HCT116 (cell line): ENCODE data around the gene BARX1. TPM values are rescaled to one million over a fixed set of nuclear protein-coding genes. Genes with fewer than 3 reads are reported as not detected.

Experiments used
- ATAC-seq: fragments of 200-7000 bp; cut with Tn5 transposase; 2 replicates; pipeline ENCODE4 v1.9.1; 2020; ENCODE audit warnings: mild to moderate bottlenecking, moderate library complexity
- BruUV-seq: library from RNA; stranded (reverse); fragments of 400-500 nt; replicated peaks from 2 replicates; lab custom pipeline; 2021; lab: Mats Ljungman, UMichigan
- CTCF ChIA-PET: fragments of 300-600 bp; sonication (Branson Sonifier 250); formaldehyde crosslinking; loops from one replicate; lab custom pipeline; 2021; ENCODE audit warnings: antibody characterized with exemption; lab: Charles Lee
- POLR2A ChIA-PET: fragments of 300-600, 350-600 bp; sonication (Branson Sonifier 250); formaldehyde crosslinking; loops from one replicate; lab custom pipeline; 2021; ENCODE audit warnings: antibody characterized with exemption; lab: Charles Lee
- RAD21 ChIA-PET, 2 experiments: fragments of 300-600 bp; sonication (Branson Sonifier 250); formaldehyde crosslinking; loops; one replicate each; lab custom pipeline; 2023; ENCODE audit warnings: low total read pairs in 2 of 2; ENCODE audit not compliant: uncharacterized antibody in 2 of 2, unreplicated experiment in 2 of 2, low non-redundant PET in 1 of 2; lab: Charles Lee
- DNase-seq: peaks from one replicate; pipeline ENCODE4 v3.0.0-alpha.2; 2010; ENCODE audit warnings: low read depth, low spot score
- H2AFZ ChIP-seq: fragments of 200-600 bp; shearing (Covaris generic), sonication (generic); 2 replicates; pipeline ENCODE4 v1.6.1; 2017; ENCODE audit warnings: low read depth, mixed run types, mixed read lengths, antibody characterized with exemption, low read length; ENCODE audit not compliant: poor library complexity, severe bottlenecking
- H3K27ac ChIP-seq: 2 replicates; pipeline ENCODE4 v1.5.1; 2012; ENCODE audit warnings: low read depth, low read length
- H3K27me3 ChIP-seq: fragments of 200-600 bp; sonication (generic); 2 replicates; pipeline ENCODE4 v1.6.1; 2016; ENCODE audit warnings: mixed run types, low read length, mixed read lengths; ENCODE audit not compliant: insufficient read depth
- H3K36me3 ChIP-seq, 2 experiments: fragments of 200-500 bp in 1 of 2; fragments of 200-600 bp in 1 of 2; sonication (Bioruptor generic) in 1 of 2; sonication (generic) in 1 of 2; 2 replicates each; pipeline versions ENCODE4 v1.5.1 to v1.6.1; 2014 to 2016; ENCODE audit warnings: low read length in 2 of 2, inconsistent platforms in 1 of 2, mixed read lengths in 1 of 2, mixed run types in 1 of 2; ENCODE audit not compliant: insufficient read depth in 2 of 2, control insufficient read depth in 1 of 2
- H3K4me1 ChIP-seq, 2 experiments: fragments of 200-600 bp in 1 of 2; sonication (generic) in 1 of 2; 2 replicates each; pipeline versions ENCODE4 v1.5.1 to v1.6.1; 2012 to 2017; ENCODE audit warnings: low read length in 2 of 2, inconsistent platforms in 1 of 2, mild to moderate bottlenecking in 1 of 2, mixed read lengths in 1 of 2, mixed run types in 1 of 2, moderate library complexity in 1 of 2; ENCODE audit not compliant: insufficient read depth in 2 of 2, control insufficient read depth in 1 of 2
- H3K4me2 ChIP-seq: fragments of 200-600 bp; sonication (generic); 2 replicates; pipeline ENCODE4 v1.6.1; 2017; ENCODE audit warnings: mixed run types, low read length, mixed read lengths
- H3K4me3 ChIP-seq, 2 experiments: fragments of 200-600 bp in 1 of 2; sonication (generic) in 1 of 2; replicated peaks in 1 of 2; 2 replicates each; pipeline ENCODE4 v1.5.1; 2011 to 2016; ENCODE audit warnings: low read length in 2 of 2, control low read depth in 1 of 2, low read depth in 1 of 2, mild to moderate bottlenecking in 1 of 2, mixed read lengths in 1 of 2, mixed run types in 1 of 2
- H3K79me2 ChIP-seq: fragments of 200-600 bp; sonication (generic); 2 replicates; pipeline ENCODE4 v1.6.1; 2017; ENCODE audit warnings: mild to moderate bottlenecking, mixed run types, low read length, moderate library complexity, mixed read lengths; ENCODE audit not compliant: insufficient read depth
- H3K9ac ChIP-seq: fragments of 200-600 bp; sonication (generic); 2 replicates; pipeline ENCODE4 v1.6.1; 2016; ENCODE audit warnings: low read length, mixed read lengths
- H3K9me2 ChIP-seq: fragments of 200-600 bp; sonication (generic), shearing (Covaris generic); 2 replicates; pipeline ENCODE4 v1.6.1; 2017; ENCODE audit warnings: mixed run types, mild to moderate bottlenecking, moderate library complexity; ENCODE audit not compliant: insufficient read depth
- H3K9me3 ChIP-seq, 2 experiments: fragments of 200-500 bp in 1 of 2; fragments of 200-600 bp in 1 of 2; sonication (Bioruptor generic) in 1 of 2; sonication (generic) in 1 of 2; 2 replicates each; pipeline ENCODE4 v1.6.1; 2014 to 2017; ENCODE audit warnings: low read length in 2 of 2, mixed read lengths in 2 of 2, inconsistent platforms in 1 of 2, low read depth in 1 of 2, mild to moderate bottlenecking in 1 of 2, mixed run types in 1 of 2, moderate library complexity in 1 of 2; ENCODE audit not compliant: control insufficient read depth in 1 of 2, insufficient read depth in 1 of 2
- H4K20me1 ChIP-seq: fragments of 200-600 bp; sonication (generic), shearing (Covaris generic); 2 replicates; pipeline ENCODE4 v1.6.1; 2017; ENCODE audit warnings: mixed run types, mild to moderate bottlenecking, moderate library complexity; ENCODE audit not compliant: insufficient read depth
- CEBPB ChIP-seq: IDR thresholded peaks from 2 replicates; pipeline ENCODE4 v1.6.1; 2012; ENCODE audit warnings: low read depth
- CTCF ChIP-seq, 3 experiments: fragments of 200-600 bp in 1 of 3; sonication (generic) in 1 of 3; IDR thresholded peaks in 2 of 3; conservative IDR thresholded peaks in 1 of 3; 2 replicates each; pipeline ENCODE4 v1.5.1; 2012 to 2017; ENCODE audit warnings: low read depth in 2 of 3, low read length in 2 of 3, antibody characterized with exemption in 1 of 3, borderline replicate concordance in 1 of 3, control low read depth in 1 of 3, mild to moderate bottlenecking in 1 of 3, mixed read lengths in 1 of 3, mixed run types in 1 of 3, moderate library complexity in 1 of 3; ENCODE audit not compliant: insufficient read depth in 1 of 3
- EGR1 ChIP-seq: IDR thresholded peaks from 2 replicates; pipeline ENCODE4 v1.6.1; 2012; ENCODE audit warnings: low read depth
- EZH2 ChIP-seq: fragments of 200-600 bp; sonication (generic); IDR thresholded peaks from 2 replicates; pipeline ENCODE4 v1.6.1; 2017; ENCODE audit warnings: antibody characterized with exemption, mixed run types
- FOSL1 ChIP-seq: IDR thresholded peaks from 2 replicates; pipeline ENCODE4 v1.6.1; 2012; ENCODE audit warnings: low read depth
- JUND ChIP-seq: IDR thresholded peaks from 2 replicates; pipeline ENCODE4 v1.6.1; 2012
- MAX ChIP-seq: IDR thresholded peaks from 2 replicates; pipeline ENCODE4 v1.6.1; 2012
- POLR2A ChIP-seq: IDR thresholded peaks from 2 replicates; pipeline ENCODE4 v1.7.0; 2011; ENCODE audit warnings: borderline replicate concordance; ENCODE audit not compliant: insufficient read depth, insufficient read length; ENCODE audit errors: extremely low read depth
- POLR2AphosphoS5 ChIP-seq: IDR thresholded peaks from 2 replicates; pipeline ENCODE4 v1.6.1; 2011; ENCODE audit warnings: mild to moderate bottlenecking, low read depth, low read length, moderate library complexity
- REST ChIP-seq: IDR thresholded peaks from 2 replicates; pipeline ENCODE4 v1.6.1; 2012; ENCODE audit warnings: low read depth
- SP1 ChIP-seq: IDR thresholded peaks from 2 replicates; pipeline ENCODE4 v1.6.1; 2012; ENCODE audit warnings: low read depth
- SRF ChIP-seq: IDR thresholded peaks from 2 replicates; pipeline ENCODE4 v1.6.1; 2012; ENCODE audit warnings: low read depth
- ZBTB33 ChIP-seq: IDR thresholded peaks from 2 replicates; pipeline ENCODE4 v1.6.1; 2011; ENCODE audit warnings: mild to moderate bottlenecking, low read length, moderate library complexity; ENCODE audit not compliant: insufficient replicate concordance; ENCODE audit errors: extremely low read depth
- ZFX ChIP-seq: fragments of 450-650 bp; IDR thresholded peaks from 2 replicates; pipeline ENCODE4 v1.6.1; 2017
- ZNF274 ChIP-seq: fragments of 200-500 bp; sonication (Bioruptor generic); IDR thresholded peaks from 2 replicates; pipeline ENCODE4 v1.6.1; 2014; ENCODE audit warnings: mild to moderate bottlenecking, low read depth, low read length, inconsistent platforms
- intact Hi-C: fragments of 100-400 bp; cut with micrococcal nuclease; formaldehyde crosslinking; loops from 2 replicates; pipeline ENCODE4 v1.10.0; 2022
- total RNA-seq: library from RNA; stranded (reverse); gene quantifications from one replicate; pipeline ENCODE4 v1.2.1, GENCODE V29; 2021; ENCODE audit not compliant: unreplicated experiment

BARX1 gene
- total RNA-seq, 1 experiment from 2014 or later, result not detected

GRCh38 chr9:93902051-93902779 lies 52.9 kb downstream of the BARX1 start:
- Histone ChIP-seq H3K9me3 (no peaks in the 10 kb centered on the region), H3K4me3 (no peak overlapping the region), H3K9me2 (no peaks in the 10 kb centered on the region), H2AFZ (no peak overlapping the region), H3K4me2 (no peak overlapping the region), H4K20me1 (no peaks in the 10 kb centered on the region), H3K4me1 (no peaks in the 10 kb centered on the region), H3K36me3 (no peaks in the 10 kb centered on the region), H3K27ac (no peak overlapping the region), H3K79me2 (no peaks in the 10 kb centered on the region), H3K9ac (no peak overlapping the region), H3K27me3 (no peaks in the 10 kb centered on the region)
- ATAC-seq (no peak), DNase-seq (no peak)
- POLR2A ChIA-PET, result no interaction called here
- RAD21 ChIA-PET, result no interaction called here
- CTCF ChIA-PET, result no interaction called here
- intact Hi-C loops, result no loop called here
- no peak for TF ChIP-seq CTCF (IDR thresholded peaks at IDR 0.05 in 2 of 3, conservative IDR thresholded peaks at IDR 0.05 in 1 of 3; ENCODE audit: borderline replicate concordance in 1 of 3, insufficient read depth in 1 of 3, low read depth in 2 of 3, low read length in 2 of 3)
- TF ChIP-seq POLR2AphosphoS5, result no peak
- no peak for TF ChIP-seq ZNF274
- TF ChIP-seq CEBPB, result no peak
- TF ChIP-seq EZH2, result no peak
- no peak for TF ChIP-seq EGR1
- TF ChIP-seq SRF, result no peak
- TF ChIP-seq POLR2A, result no peak
- TF ChIP-seq ZBTB33, result no peak
- no peak for TF ChIP-seq SP1
- no peak for TF ChIP-seq ZFX
- no peak for TF ChIP-seq FOSL1
- TF ChIP-seq REST, result no peak
- no peak for TF ChIP-seq JUND
- no peak for TF ChIP-seq MAX
- BruUV-seq, result no TSS peak
